IMR-90 (cell line): ENCODE data around the gene SLC30A10. TPM values are rescaled to one million over a fixed set of nuclear protein-coding genes. Genes with fewer than 3 reads are reported as not detected.

ENCODE experiments used
- ATAC-seq: fragments of 200-7000 bp; cut with Tn5 transposase; 2 replicates; pipeline ENCODE4 v1.9.1; 2020; ENCODE audit warnings: low read depth, mild to moderate bottlenecking, moderate library complexity
- BruUV-seq: library from RNA; stranded (reverse); fragments of 400-500 nt; replicated peaks from 2 replicates; lab custom pipeline; 2021; lab: Mats Ljungman, UMichigan
- CTCF ChIA-PET: fragments of 300-600 bp; formaldehyde crosslinking; extraction: SDS; loops from one replicate; lab custom pipeline; 2021; ENCODE audit warnings: antibody characterized with exemption; lab: Yijun Ruan, JAX
- POLR2A ChIA-PET: fragments of 300-600 bp; sonication (Branson Sonifier 250); formaldehyde crosslinking; loops from one replicate; lab custom pipeline; 2022; ENCODE audit warnings: antibody characterized with exemption; ENCODE audit not compliant: unreplicated experiment; lab: Charles Lee
- DNase-seq: peaks from one replicate; pipeline ENCODE4 v3.0.0; 2013
- H2AFZ ChIP-seq: replicated peaks from 2 replicates; pipeline ENCODE3; 2013; ENCODE audit warnings: low read length, mild to moderate bottlenecking; ENCODE audit not compliant: poor library complexity
- H2AK5ac ChIP-seq: 2 replicates; pipeline ENCODE4 v1.6.1; 2013; ENCODE audit warnings: low read depth, low read length, inconsistent platforms
- H2AK9ac ChIP-seq: replicated peaks from 2 replicates; pipeline ENCODE3; 2013; ENCODE audit warnings: mild to moderate bottlenecking, low read depth, low read length, moderate library complexity; ENCODE audit not compliant: poor library complexity
- H2BK120ac ChIP-seq: 2 replicates; pipeline ENCODE4 v1.6.1; 2013; ENCODE audit warnings: low read depth, low read length, inconsistent platforms
- H2BK15ac ChIP-seq: 3 replicates; pipeline ENCODE4 v1.6.1; 2013; ENCODE audit warnings: low read depth, low read length, inconsistent platforms
- H2BK20ac ChIP-seq: 2 replicates; pipeline ENCODE4 v1.6.1; 2013; ENCODE audit warnings: low read depth, mild to moderate bottlenecking, inconsistent platforms, low read length, moderate library complexity
- H2BK5ac ChIP-seq: 2 replicates; pipeline ENCODE4 v1.6.1; 2013; ENCODE audit warnings: mild to moderate bottlenecking, low read depth, low read length, inconsistent platforms; ENCODE audit not compliant: poor library complexity, severe bottlenecking
- H3K14ac ChIP-seq: replicated peaks from 2 replicates; pipeline ENCODE4 v1.6.1; 2013; ENCODE audit warnings: low read depth, low read length, inconsistent platforms
- H3K18ac ChIP-seq: 2 replicates; pipeline ENCODE4 v1.6.1; 2013; ENCODE audit warnings: low read depth, low read length, control low read depth
- H3K23ac ChIP-seq: 2 replicates; pipeline ENCODE4 v1.6.1; 2013; ENCODE audit warnings: low read depth, low read length, inconsistent platforms
- H3K27ac ChIP-seq: 2 replicates; pipeline ENCODE4 v1.5.1; 2013; ENCODE audit warnings: mild to moderate bottlenecking, control low read depth, low read length; ENCODE audit not compliant: insufficient read depth
- H3K27me3 ChIP-seq: 2 replicates; pipeline ENCODE4 v1.6.1; 2013; ENCODE audit warnings: low read length; ENCODE audit not compliant: control insufficient read depth, insufficient read depth
- H3K36me3 ChIP-seq: 2 replicates; pipeline ENCODE4 v1.6.1; 2013; ENCODE audit warnings: low read length, mixed read lengths; ENCODE audit not compliant: control insufficient read depth, insufficient read depth
- H3K4ac ChIP-seq: 2 replicates; pipeline ENCODE4 v1.6.1; 2013; ENCODE audit warnings: low read depth, low read length, inconsistent platforms
- H3K4me1 ChIP-seq: 2 replicates; pipeline ENCODE4 v1.6.1; 2013; ENCODE audit warnings: low read length, mixed read lengths; ENCODE audit not compliant: control insufficient read depth, insufficient read depth
- H3K4me2 ChIP-seq: 2 replicates; pipeline ENCODE4 v1.6.1; 2013; ENCODE audit warnings: low read depth, mild to moderate bottlenecking, control low read depth, low read length, moderate library complexity
- H3K4me3 ChIP-seq: 2 replicates; pipeline ENCODE4 v1.5.1; 2013; ENCODE audit warnings: low read depth, mild to moderate bottlenecking, control low read depth, low read length, moderate library complexity; ENCODE audit not compliant: insufficient read depth
- H3K56ac ChIP-seq: 2 replicates; pipeline ENCODE4 v1.6.1; 2013; ENCODE audit warnings: low read length, inconsistent platforms; ENCODE audit not compliant: insufficient read depth; ENCODE audit errors: extremely low read depth
- H3K79me1 ChIP-seq, 2 experiments: 2 replicates each; pipeline ENCODE4 v1.6.1; 2013; ENCODE audit warnings: low read length in 2 of 2, inconsistent platforms in 1 of 2, low read depth in 1 of 2
- H3K9ac ChIP-seq: 2 replicates; pipeline ENCODE4 v1.6.1; 2013; ENCODE audit warnings: low read depth, low read length, control low read depth
- H3K9me1 ChIP-seq: 2 replicates; pipeline ENCODE4 v1.6.1; 2013; ENCODE audit warnings: low read length, inconsistent platforms; ENCODE audit not compliant: insufficient read depth
- H3K9me3 ChIP-seq: 2 replicates; pipeline ENCODE4 v1.6.1; 2013; ENCODE audit warnings: low read length; ENCODE audit not compliant: control insufficient read depth, insufficient read depth
- H4K20me1 ChIP-seq: 2 replicates; pipeline ENCODE4 v1.6.1; 2013; ENCODE audit warnings: low read length, inconsistent platforms; ENCODE audit not compliant: insufficient read depth
- H4K5ac ChIP-seq: 2 replicates; pipeline ENCODE4 v1.6.1; 2013; ENCODE audit warnings: mild to moderate bottlenecking, low read depth, low read length, control low read depth
- H4K8ac ChIP-seq, 2 experiments: 2 replicates each; pipeline ENCODE4 v1.6.1; 2013; ENCODE audit warnings: low read depth in 2 of 2, low read length in 2 of 2, control low read depth in 1 of 2, inconsistent platforms in 1 of 2
- H4K91ac ChIP-seq: 2 replicates; pipeline ENCODE4 v1.6.1; 2013; ENCODE audit warnings: low read depth, low read length, inconsistent platforms; ENCODE audit not compliant: insufficient read depth
- BHLHE40 ChIP-seq: fragments of 150-350 bp; IDR thresholded peaks from 2 replicates; pipeline ENCODE4 v1.6.1; 2016; ENCODE audit warnings: mild to moderate bottlenecking, low read depth, low read length
- CEBPB ChIP-seq: IDR thresholded peaks from 2 replicates; pipeline ENCODE4 v1.6.1; 2012; ENCODE audit warnings: low read depth, low read length, improper control_type of control experiment
- CHD1 ChIP-seq: IDR thresholded peaks from 2 replicates; pipeline ENCODE4 v1.6.1; 2012; ENCODE audit warnings: low read depth, low read length, improper control_type of control experiment
- CTCF ChIP-seq: conservative IDR thresholded peaks from 2 replicates; pipeline ENCODE4 v1.5.1; 2012; ENCODE audit warnings: mild to moderate bottlenecking, low read depth, low read length, improper control_type of control experiment
- ELK1 ChIP-seq: fragments of 150-350 bp; IDR thresholded peaks from 2 replicates; pipeline ENCODE4 v1.6.1; 2016; ENCODE audit warnings: low read depth, mild to moderate bottlenecking, low read length, moderate library complexity, borderline replicate concordance
- FOS ChIP-seq: fragments of 150-350 bp; IDR thresholded peaks from 2 replicates; pipeline ENCODE4 v1.6.1; 2016; ENCODE audit warnings: low read depth, low read length
- MAFK ChIP-seq: IDR thresholded peaks from 2 replicates; pipeline ENCODE4 v1.6.1; 2012; ENCODE audit warnings: low read depth, low read length, improper control_type of control experiment
- MAZ ChIP-seq: IDR thresholded peaks from 2 replicates; pipeline ENCODE4 v1.6.1; 2012; ENCODE audit warnings: low read depth, mild to moderate bottlenecking, low read length, improper control_type of control experiment, moderate library complexity, borderline replicate concordance
- MXI1 ChIP-seq: IDR thresholded peaks from 2 replicates; pipeline ENCODE4 v1.6.1; 2012; ENCODE audit warnings: low read depth, mild to moderate bottlenecking, low read length, moderate library complexity, borderline replicate concordance
- NFE2L2 ChIP-seq: fragments of 150-350 bp; IDR thresholded peaks from 2 replicates; pipeline ENCODE4 v1.6.1; 2016; ENCODE audit warnings: low read depth, mild to moderate bottlenecking, low read length
- POLR2A ChIP-seq: IDR thresholded peaks from 2 replicates; pipeline ENCODE4 v1.6.1; 2012; ENCODE audit warnings: mild to moderate bottlenecking, low read depth, low read length
- RAD21 ChIP-seq: IDR thresholded peaks from 2 replicates; pipeline ENCODE4 v1.6.1; 2012; ENCODE audit warnings: low read length, improper control_type of control experiment
- RCOR1 ChIP-seq: IDR thresholded peaks from 2 replicates; pipeline ENCODE4 v1.6.1; 2012; ENCODE audit warnings: mild to moderate bottlenecking, low read length, improper control_type of control experiment; ENCODE audit not compliant: insufficient replicate concordance
- RFX5 ChIP-seq: IDR thresholded peaks from 2 replicates; pipeline ENCODE4 v1.8.0; 2012; ENCODE audit warnings: low read depth, mild to moderate bottlenecking, low read length, moderate library complexity
- SMC3 ChIP-seq: fragments of 150-350 bp; IDR thresholded peaks from 2 replicates; pipeline ENCODE4 v1.6.1; 2016; ENCODE audit warnings: low read depth, mild to moderate bottlenecking, antibody characterized with exemption, low read length, moderate library complexity
- USF2 ChIP-seq: fragments of 150-350 bp; IDR thresholded peaks from 2 replicates; pipeline ENCODE4 v1.6.1; 2017; ENCODE audit warnings: mild to moderate bottlenecking, antibody characterized with exemption, low read length, low read depth
- WGBS, 2 experiments: methylation state at CpG; one replicate each; pipeline versions ENCODE4 v1.1.5 to v1.1.7; 2013; ENCODE audit warnings: missing lambda C conversion rate in 2 of 2; ENCODE audit not compliant: insufficient read length in 1 of 2; ENCODE audit errors: extremely low coverage in 2 of 2; 5-methylcytosine and 5-hydroxymethylcytosine counted together
- dilution Hi-C: fragments of 300-500 bp; cut with HindIII; formaldehyde crosslinking; loops from one replicate; pipeline ENCODE4 v1.14.3; 2018; ENCODE audit warnings: low sequenced_read_pairs; ENCODE audit not compliant: unreplicated experiment
- in situ Hi-C: fragments of 300-500 bp; cut with MboI; formaldehyde crosslinking; loops from 3 replicates; pipeline ENCODE4 v1.14.3; 2019; ENCODE audit warnings: low sequenced_read_pairs, inconsistent platforms, mixed read lengths
- intact Hi-C: fragments of 100-400 bp; cut with micrococcal nuclease; formaldehyde crosslinking; loops from 2 replicates; pipeline ENCODE4 v1.10.0; 2022
- polyA plus RNA-seq, 3 experiments: library from polyadenylated mRNA; depleted of rRNA; stranded (reverse); fragments of >200 nt; gene quantifications; 2 replicates each; pipeline ENCODE4 v1.2.3, GENCODE V29; 2012; ENCODE audit warnings: low replicate concordance in 1 of 3
- total RNA-seq: library from RNA; depleted of rRNA; stranded (reverse); fragments of >200 nt; gene quantifications from 2 replicates; pipeline ENCODE4 v1.2.3, GENCODE V29; 2012

Gene SLC30A10
- total and polyA plus RNA-seq, 2 of the 4 experiments (the other 2 are of a cell fraction) = not detected

GRCh38 chr1:219910716-219911115, 17.6 kb downstream of the SLC30A10 start:
- dilution Hi-C loops (no loop called here), intact Hi-C loops (no loop called here), in situ Hi-C loops (no loop called here)
- TF ChIP-seq CEBPB (no peak), FOS (no peak), CTCF (no peak), RFX5 (no peak), BHLHE40 (no peak), USF2 (no peak), SMC3 (no peak), RAD21 (no peak), RCOR1 (no peak), CHD1 (no peak), ELK1 (no peak), POLR2A (no peak), MAFK (no peak), MXI1 (no peak), NFE2L2 (no peak), MAZ (no peak)
- Histone ChIP-seq H3K27me3 (no peaks in the 10 kb centered on the region), H3K36me3 (no peaks in the 10 kb centered on the region), H4K91ac (no peak overlapping the region), H3K4me2 (no peak overlapping the region), H3K56ac (no peak overlapping the region), H3K18ac (no peak overlapping the region), H4K8ac (no peak overlapping the region), H2BK15ac (no peak overlapping the region), H3K14ac (no peak overlapping the region), H4K5ac (no peak overlapping the region), H2AK5ac (no peak overlapping the region), H3K9me1 (no peaks in the 10 kb centered on the region), H2BK5ac (no peak overlapping the region), H2AK9ac (no peak overlapping the region), H3K9me3 (no peaks in the 10 kb centered on the region), H3K4me1 (no peaks in the 10 kb centered on the region), H2BK20ac (no peak overlapping the region), H3K4ac (no peak overlapping the region), H2AFZ (no peak overlapping the region), H3K4me3 (no peak overlapping the region), H4K20me1 (no peaks in the 10 kb centered on the region), H2BK120ac (no peak overlapping the region), H3K79me1 (no peaks in the 10 kb centered on the region), H3K27ac (no peak overlapping the region), H3K9ac (no peak overlapping the region), H3K23ac (no peak overlapping the region)
- POLR2A ChIA-PET = no interaction called here
- CTCF ChIA-PET = no interaction called here
- no TSS peak for BruUV-seq
- DNase-seq = no peak
- WGBS, 2 experiments = no CpG with 5 or more reads among the region's 6 CpGs
- no peak for ATAC-seq
